Mammary epithelial cell (primary cell): ENCODE data around the gene HIBADH.

Experiments used
- EZH2 ChIP-seq: IDR thresholded peaks from 2 replicates; pipeline ENCODE4 v1.6.1; 2012; ENCODE audit warnings: low read length, inconsistent platforms, borderline replicate concordance
- TF ChIP-seq, protein P1 (sequence below), 2 donors: IDR thresholded peaks in 1 of 2; conservative IDR thresholded peaks in 1 of 2; 2 replicates each; pipeline ENCODE4 v1.5.1; 2011 to 2012; ENCODE audit warnings: inconsistent platforms in 2 of 2, low read length in 2 of 2, mild to moderate bottlenecking in 2 of 2, control low read depth in 1 of 2, low read depth in 1 of 2; ENCODE audit not compliant: insufficient read depth in 1 of 2; ENCODE audit errors: extremely low read depth in 1 of 2

DNA sequence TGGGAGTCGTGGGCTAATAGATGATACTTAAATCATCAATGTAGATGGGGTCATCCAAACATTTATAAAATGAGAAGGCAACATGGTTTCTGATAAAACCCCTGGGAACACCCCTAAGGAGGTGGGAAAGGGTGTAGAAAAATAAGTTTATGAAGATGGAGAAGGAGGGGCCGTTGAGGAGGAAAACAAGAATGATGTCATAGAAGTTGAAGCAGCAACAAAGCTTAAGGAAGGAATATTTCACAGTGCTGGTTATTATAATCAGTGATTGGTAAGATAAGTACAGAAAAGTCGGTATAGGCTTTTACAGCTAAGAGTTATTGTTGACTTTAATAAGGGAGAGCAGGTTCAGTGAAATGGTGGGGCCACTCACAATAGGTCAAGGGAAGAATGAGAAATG, 9.0 kb upstream of the HIBADH start:
- TF ChIP-seq, protein P1, sequence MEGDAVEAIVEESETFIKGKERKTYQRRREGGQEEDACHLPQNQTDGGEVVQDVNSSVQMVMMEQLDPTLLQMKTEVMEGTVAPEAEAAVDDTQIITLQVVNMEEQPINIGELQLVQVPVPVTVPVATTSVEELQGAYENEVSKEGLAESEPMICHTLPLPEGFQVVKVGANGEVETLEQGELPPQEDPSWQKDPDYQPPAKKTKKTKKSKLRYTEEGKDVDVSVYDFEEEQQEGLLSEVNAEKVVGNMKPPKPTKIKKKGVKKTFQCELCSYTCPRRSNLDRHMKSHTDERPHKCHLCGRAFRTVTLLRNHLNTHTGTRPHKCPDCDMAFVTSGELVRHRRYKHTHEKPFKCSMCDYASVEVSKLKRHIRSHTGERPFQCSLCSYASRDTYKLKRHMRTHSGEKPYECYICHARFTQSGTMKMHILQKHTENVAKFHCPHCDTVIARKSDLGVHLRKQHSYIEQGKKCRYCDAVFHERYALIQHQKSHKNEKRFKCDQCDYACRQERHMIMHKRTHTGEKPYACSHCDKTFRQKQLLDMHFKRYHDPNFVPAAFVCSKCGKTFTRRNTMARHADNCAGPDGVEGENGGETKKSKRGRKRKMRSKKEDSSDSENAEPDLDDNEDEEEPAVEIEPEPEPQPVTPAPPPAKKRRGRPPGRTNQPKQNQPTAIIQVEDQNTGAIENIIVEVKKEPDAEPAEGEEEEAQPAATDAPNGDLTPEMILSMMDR (conservative IDR thresholded peaks at IDR 0.05 in 1 of 2, IDR thresholded peaks at IDR 0.05 in 1 of 2; ENCODE audit: extremely low read depth in 1 of 2, insufficient read depth in 1 of 2, low read depth in 1 of 2, low read length in 2 of 2), result no peak
- no peak for TF ChIP-seq EZH2
